Stimulated activated CD4-positive, alpha-beta T cell treated with anti-CD3 and anti-CD28 coated beads, Interleukin-4, amount 100 ng/mL, for 4 hours (primary cell): ENCODE data around the gene GLYATL3.
"Not testable (repeated sequence)": the region's sequence is repeated elsewhere in the genome, so short reads cannot be mapped to it uniquely, and the experiment has no call there.

Experiments
- DNase-seq, 2 experiments: peaks; one replicate each; pipeline ENCODE4 v3.0.0-alpha.2; 2020

The GLYATL3 gene

GRCh38 chr6:49499623-49500022, at the start of gene GLYATL3:
Gene GLYATL3 (plus strand): TSS chr6:49499923. CDS start chr6:49511991, 12,068 bp downstream.
- no peak for DNase-seq

GRCh38 chr6:49453221-49453620, 46.5 kb upstream of the GLYATL3 start:
- DNase-seq: no peak

GRCh38 chr6:49454787-49455709, 44.7 kb upstream of the GLYATL3 start:
- no peak for DNase-seq

GRCh38 chr6:49457771-49458170, 42.0 kb upstream of the GLYATL3 start:
- DNase-seq: no peak

GRCh38 chr6:49462071-49462470, 37.7 kb upstream of the GLYATL3 start:
- DNase-seq: no peak

GRCh38 chr6:49462599-49462926, 37.2 kb upstream of the GLYATL3 start:
- no peak for DNase-seq

GRCh38 chr6:49462927-49463611, 36.7 kb upstream of the GLYATL3 start, which contains the start of the genes CENPQ and MMUT:
Gene CENPQ (plus strand): TSS chr6:49463370. CDS start chr6:49470177, 6,807 bp downstream.
Gene MMUT (minus strand): TSS chr6:49463253. CDS start chr6:49459466, 3,787 bp downstream.
- DNase-seq: peak; percentile 79 to 90

GRCh38 chr6:49463612-49463967, 36.1 kb upstream of the GLYATL3 start:
- DNase-seq: no peak

- no peak for DNase-seq
These were observed 35.0 kb upstream of the GLYATL3 start for GRCh38 chr6:49464691-49465090.

GRCh38 chr6:49468042-49468441, 31.7 kb upstream of the GLYATL3 start:
- no peak for DNase-seq

GRCh38 chr6:49476564-49476963, 23.2 kb upstream of the GLYATL3 start:
- DNase-seq: not testable (repeated sequence)

- no peak for DNase-seq
These were observed 20.3 kb upstream of the GLYATL3 start for GRCh38 chr6:49479308-49479970.

- not testable (repeated sequence) for DNase-seq
These were observed 17.9 kb upstream of the GLYATL3 start for GRCh38 chr6:49481846-49482245.

- DNase-seq: not testable (repeated sequence)
These were observed 16.3 kb upstream of the GLYATL3 start for GRCh38 chr6:49483380-49483779.

GRCh38 chr6:49490633-49491032, 9.1 kb upstream of the GLYATL3 start:
- DNase-seq: no peak

GRCh38 chr6:49497304-49497703, 2.4 kb upstream of the GLYATL3 start:
- no peak for DNase-seq

- no peak for DNase-seq
These were observed 597 bp upstream of the GLYATL3 start for GRCh38 chr6:49499126-49499525.

GRCh38 chr6:49504666-49505065, 4.9 kb downstream of the GLYATL3 start:
- no peak for DNase-seq

GRCh38 chr6:49506569-49507111, 6.9 kb downstream of the GLYATL3 start:
- no peak for DNase-seq

GRCh38 chr6:49509342-49509741, 9.6 kb downstream of the GLYATL3 start:
- no peak for DNase-seq

GRCh38 chr6:49513153-49513989, 13.6 kb downstream of the GLYATL3 start:
- DNase-seq: no peak
